Smooth muscle cell (in vitro differentiated cells): ENCODE measurements around the gene KIRREL3. TPM values are rescaled to one million over a fixed set of nuclear protein-coding genes. Genes with fewer than 3 reads are reported as not detected.

ENCODE experiments used
- DNase-seq: peaks from one replicate; lab custom pipeline; 2025; ENCODE audit not compliant: unreplicated experiment; lab: John Stamatoyannopoulos, UW
- H2AFZ ChIP-seq: fragments of 200-600 bp; sonication (generic); 2 replicates; pipeline ENCODE4 v1.6.0; 2016; ENCODE audit warnings: antibody characterized with exemption, low read depth, mild to moderate bottlenecking
- H3F3A ChIP-seq: fragments of 200-600 bp; sonication (generic); 2 replicates; pipeline ENCODE4 v1.6.0; 2017; ENCODE audit warnings: antibody characterized with exemption, low read depth
- H3K27ac ChIP-seq: fragments of 200-600 bp; sonication (generic); 2 replicates; pipeline ENCODE4 v1.5.1; 2016; ENCODE audit warnings: low read depth, mild to moderate bottlenecking
- H3K27me3 ChIP-seq: fragments of 200-600 bp; sonication (generic); 2 replicates; pipeline ENCODE4 v1.6.1; 2016; ENCODE audit warnings: low read depth, mild to moderate bottlenecking
- H3K36me3 ChIP-seq: fragments of 200-600 bp; sonication (generic); 2 replicates; pipeline ENCODE4 v1.5.1; 2016; ENCODE audit warnings: low read depth
- H3K4me1 ChIP-seq: fragments of 200-600 bp; sonication (generic); 2 replicates; pipeline ENCODE4 v1.5.1; 2016; ENCODE audit warnings: low read depth
- H3K4me2 ChIP-seq: fragments of 200-600 bp; sonication (generic); 2 replicates; pipeline ENCODE4 v1.6.0; 2016; ENCODE audit warnings: mild to moderate bottlenecking
- H3K4me3 ChIP-seq: fragments of 200-600 bp; sonication (generic); 2 replicates; pipeline ENCODE4 v1.5.1; 2016; ENCODE audit warnings: mild to moderate bottlenecking
- H3K79me2 ChIP-seq: fragments of 200-600 bp; sonication (generic); 2 replicates; pipeline ENCODE4 v1.6.0; 2016; ENCODE audit warnings: low read depth, mild to moderate bottlenecking
- H3K9ac ChIP-seq: fragments of 200-600 bp; sonication (generic); 2 replicates; pipeline ENCODE4 v1.6.0; 2016; ENCODE audit warnings: low read depth
- H3K9me3 ChIP-seq: fragments of 200-600 bp; sonication (generic); replicated peaks from 2 replicates; pipeline ENCODE4 v1.5.1; 2016; ENCODE audit warnings: low read depth
- H4K20me1 ChIP-seq: fragments of 200-600 bp; sonication (generic); 2 replicates; pipeline ENCODE4 v1.6.0; 2016; ENCODE audit warnings: low read depth
- WGBS: methylation state at CpG from one replicate; pipeline ENCODE4 v1.1.7; 2016; ENCODE audit warnings: low lambda C conversion rate; 5-methylcytosine and 5-hydroxymethylcytosine counted together
- polyA plus RNA-seq: library from polyadenylated mRNA; unstranded; fragments of >200 nt; fragmentation: Nextera tagmentation; extraction: Ambion mirVana; gene quantifications from 2 replicates; pipeline ENCODE4 v1.2.1, GENCODE V29; 2016
- total RNA-seq: library from RNA; depleted of rRNA; stranded (reverse); fragments of >200 nt; gene quantifications from 2 replicates; pipeline ENCODE4 v1.2.3, GENCODE V29; 2014
- TF ChIP-seq, protein P1 (sequence below): fragments of 200-600 bp; sonication (generic); IDR thresholded peaks from 2 replicates; pipeline ENCODE4 v1.5.1; 2017; ENCODE audit warnings: borderline replicate concordance, mild to moderate bottlenecking, antibody characterized with exemption; ENCODE audit not compliant: insufficient read depth, poor library complexity, severe bottlenecking

KIRREL3 gene
- total and polyA plus RNA-seq, 2 experiments from 2014 or later, result 1.2 TPM; not detected in 1

- Histone ChIP-seq H3K27me3 (peaks cover 64% of the 10 kb centered on the region), H2AFZ (no peak overlapping the region), H3K9ac (no peak overlapping the region), H3K4me1 (no peaks in the 10 kb centered on the region), H3K9me3 (no peaks in the 10 kb centered on the region), H3K4me3 (no peak overlapping the region), H3F3A (no peaks in the 10 kb centered on the region), H4K20me1 (no peaks in the 10 kb centered on the region), H3K36me3 (no peaks in the 10 kb centered on the region), H3K27ac (no peak overlapping the region), H3K79me2 (no peaks in the 10 kb centered on the region), H3K4me2 (no peak overlapping the region)
- TF ChIP-seq, protein P1, sequence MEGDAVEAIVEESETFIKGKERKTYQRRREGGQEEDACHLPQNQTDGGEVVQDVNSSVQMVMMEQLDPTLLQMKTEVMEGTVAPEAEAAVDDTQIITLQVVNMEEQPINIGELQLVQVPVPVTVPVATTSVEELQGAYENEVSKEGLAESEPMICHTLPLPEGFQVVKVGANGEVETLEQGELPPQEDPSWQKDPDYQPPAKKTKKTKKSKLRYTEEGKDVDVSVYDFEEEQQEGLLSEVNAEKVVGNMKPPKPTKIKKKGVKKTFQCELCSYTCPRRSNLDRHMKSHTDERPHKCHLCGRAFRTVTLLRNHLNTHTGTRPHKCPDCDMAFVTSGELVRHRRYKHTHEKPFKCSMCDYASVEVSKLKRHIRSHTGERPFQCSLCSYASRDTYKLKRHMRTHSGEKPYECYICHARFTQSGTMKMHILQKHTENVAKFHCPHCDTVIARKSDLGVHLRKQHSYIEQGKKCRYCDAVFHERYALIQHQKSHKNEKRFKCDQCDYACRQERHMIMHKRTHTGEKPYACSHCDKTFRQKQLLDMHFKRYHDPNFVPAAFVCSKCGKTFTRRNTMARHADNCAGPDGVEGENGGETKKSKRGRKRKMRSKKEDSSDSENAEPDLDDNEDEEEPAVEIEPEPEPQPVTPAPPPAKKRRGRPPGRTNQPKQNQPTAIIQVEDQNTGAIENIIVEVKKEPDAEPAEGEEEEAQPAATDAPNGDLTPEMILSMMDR, result no peak
- 78% methylated on average over 5 of the region's 5 CpGs for WGBS
- no peak for DNase-seq
These were observed 13.0 kb upstream of the KIRREL3 start for GRCh38 chr11:127013550-127013949.

DNA sequence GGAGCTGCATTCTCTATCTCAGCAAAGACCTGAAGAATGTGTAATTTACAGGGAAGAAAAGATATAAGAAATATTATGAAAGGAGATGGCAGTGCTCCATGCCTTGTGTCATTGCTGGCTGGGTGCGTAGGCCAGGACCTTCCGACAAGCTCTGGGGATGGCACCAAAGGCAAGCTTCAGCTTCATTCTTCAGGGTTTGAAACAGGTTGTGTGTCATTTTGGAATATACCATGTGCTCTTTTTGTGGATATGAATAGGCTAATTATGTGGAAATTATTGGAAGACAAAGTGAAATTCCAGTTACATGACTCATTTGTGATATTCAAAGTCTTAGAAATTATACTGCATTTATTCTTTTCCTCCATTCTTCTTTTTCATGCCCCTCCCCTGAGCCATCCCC lies 5.7 kb upstream of the KIRREL3 start:
- Histone ChIP-seq H3K36me3 (no peaks in the 10 kb centered on the region), H2AFZ (no peak overlapping the region), H3K4me2 (no peak overlapping the region), H3K9me3 (no peaks in the 10 kb centered on the region), H4K20me1 (no peaks in the 10 kb centered on the region), H3K27ac (no peak overlapping the region), H3K79me2 (no peaks in the 10 kb centered on the region), H3K27me3 (peaks cover 97% of the 10 kb centered on the region), H3K4me1 (no peaks in the 10 kb centered on the region), H3F3A (no peaks in the 10 kb centered on the region), H3K9ac (no peak overlapping the region), H3K4me3 (no peak overlapping the region)
- WGBS, result 94% methylated on average over 2 of the region's 2 CpGs
- TF ChIP-seq, protein P1, result no peak
- DNase-seq, result no peak

DNA sequence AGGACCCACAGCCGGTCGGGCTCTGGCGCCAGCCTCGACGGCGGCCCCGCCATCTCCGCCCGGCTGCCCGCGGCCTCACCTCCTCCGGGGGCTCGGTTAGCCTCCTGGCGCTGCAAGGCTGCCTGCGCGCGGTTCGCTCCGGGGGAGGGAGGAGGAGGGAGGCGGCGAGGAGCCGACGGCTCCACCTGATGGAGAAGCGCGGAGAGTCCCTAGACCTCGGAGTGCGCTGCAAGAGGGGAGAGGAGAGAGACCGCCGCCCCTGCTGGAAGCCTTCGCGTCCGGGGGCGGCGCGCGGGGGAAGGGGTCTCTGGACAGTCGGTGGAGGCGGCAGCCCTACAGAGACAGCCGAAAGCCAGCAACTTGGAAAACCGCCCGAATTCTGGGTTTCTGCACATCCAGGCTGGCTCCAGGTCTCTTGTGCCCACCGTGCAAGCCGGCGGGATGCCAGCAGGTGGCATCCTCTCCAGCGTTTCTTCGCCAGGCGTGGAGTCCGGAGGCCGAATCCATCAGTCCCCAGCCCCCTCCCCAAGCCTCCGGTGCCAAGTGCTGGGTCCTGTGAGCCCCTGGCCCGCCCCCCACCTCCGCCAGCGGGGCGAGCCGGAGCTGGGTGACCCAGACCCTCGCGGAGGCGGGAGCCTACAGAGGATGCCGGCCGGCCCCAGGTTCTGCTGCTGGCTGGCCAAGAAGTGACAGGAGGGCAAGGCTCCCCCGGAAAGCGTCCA lies 2.9 kb upstream of the KIRREL3 start:
- Histone ChIP-seq H2AFZ (no peak overlapping the region), H3K9me3 (no peaks in the 10 kb centered on the region), H3K4me2 (peak overlapping the region; percentile 82), H3K79me2 (no peaks in the 10 kb centered on the region), H3K27ac (no peak overlapping the region), H3K36me3 (no peaks in the 10 kb centered on the region), H3K4me3 (peak overlapping the region; percentile 29), H4K20me1 (no peaks in the 10 kb centered on the region), H3K9ac (no peak overlapping the region), H3K4me1 (no peaks in the 10 kb centered on the region), H3K27me3 (peaks cover 97% of the 10 kb centered on the region), H3F3A (no peaks in the 10 kb centered on the region)
- WGBS, result 3% methylated on average over 54 of the region's 62 CpGs
- TF ChIP-seq, protein P1, result peak; percentile 33
- DNase-seq, result no peak
